Measurements from ENCODE around the gene DLX6.

Gene DLX6

GRCh38 chr7:97005183-97006054 lies at the start of gene DLX6:
TSS of gene DLX6 (plus strand) at chr7:97005553. CDS start at chr7:97005978, 425 bp downstream.
- DNase-seq: no peak

- DNase-seq: no peak
These were observed 46.2 kb upstream of the DLX6 start for GRCh38 chr7:96959135-96959534.

GRCh38 chr7:96962221-96962885 lies 43.0 kb upstream of the DLX6 start:
- no peak for DNase-seq

- DNase-seq: no peak
These were observed 36.4 kb upstream of the DLX6 start for GRCh38 chr7:96968981-96969380.

GRCh38 chr7:96970739-96971138 lies 34.6 kb upstream of the DLX6 start:
- DNase-seq: no peak

GRCh38 chr7:96973986-96974385 lies 31.4 kb upstream of the DLX6 start:
- no peak for DNase-seq

- no peak for DNase-seq
These were observed 29.2 kb upstream of the DLX6 start for GRCh38 chr7:96976106-96976505.

- DNase-seq: no peak
These were observed 27.9 kb upstream of the DLX6 start for GRCh38 chr7:96977445-96977844.

- no peak for DNase-seq
These were observed 25.6 kb upstream of the DLX6 start for GRCh38 chr7:96979551-96980276.

- no peak for DNase-seq
These were observed 22.8 kb upstream of the DLX6 start for GRCh38 chr7:96982586-96982985.

GRCh38 chr7:96985992-96986391 lies 19.4 kb upstream of the DLX6 start:
- DNase-seq: no peak

GRCh38 chr7:96986901-96987300 lies 18.5 kb upstream of the DLX6 start:
- DNase-seq: no peak

- no peak for DNase-seq
These were observed 17.6 kb upstream of the DLX6 start for GRCh38 chr7:96987719-96988118.

GRCh38 chr7:96989241-96989858 lies 16.0 kb upstream of the DLX6 start:
- no peak for DNase-seq

- DNase-seq: no peak
These were observed 15.5 kb upstream of the DLX6 start for GRCh38 chr7:96989859-96990317.

- DNase-seq: no peak
These were observed 13.7 kb upstream of the DLX6 start for GRCh38 chr7:96991546-96992191.

- DNase-seq: no peak
These were observed 13.0 kb upstream of the DLX6 start for GRCh38 chr7:96992192-96993005.

GRCh38 chr7:96993094-96993865 lies 12.1 kb upstream of the DLX6 start:
- no peak for DNase-seq

GRCh38 chr7:96993980-96994379 lies 11.4 kb upstream of the DLX6 start:
- no peak for DNase-seq

- DNase-seq: no peak
These were observed 9.8 kb upstream of the DLX6 start for GRCh38 chr7:96995406-96996110.

All from Kasumi-1 (cell line).